Activated B cell treated with CpG ODN at 0.5 μM for 24 hours (primary cell): ENCODE results near the gene SIAH3. TPM values are rescaled to one million over a fixed set of nuclear protein-coding genes. Genes with fewer than 3 reads are reported as not detected.

Source experiments
- ATAC-seq: fragments of 200-7000 bp; cut with Tn5 transposase; one replicate; pipeline ENCODE4 v1.10.0; 2021; ENCODE audit warnings: low read depth, mild to moderate bottlenecking, moderate library complexity
- CTCF ChIA-PET: fragments of 350-600 bp; sonication (Branson Sonifier 250); formaldehyde crosslinking; loops from one replicate; lab custom pipeline; 2021; ENCODE audit warnings: antibody characterized with exemption; lab: Charles Lee
- POLR2A ChIA-PET: fragments of 350-600 bp; sonication (Branson Sonifier 250); formaldehyde crosslinking; loops from one replicate; lab custom pipeline; 2021; ENCODE audit warnings: antibody characterized with exemption; lab: Charles Lee
- DNase-seq: peaks from one replicate; pipeline ENCODE4 v3.0.0; 2022
- H3K27ac Mint-ChIP-seq: one replicate; pipeline ENCODE4 v1.8.0; 2020; ENCODE audit warnings: mixed read lengths
- H3K27me3 Mint-ChIP-seq: one replicate; pipeline ENCODE4 v1.8.0; 2021; ENCODE audit warnings: mixed read lengths
- H3K36me3 Mint-ChIP-seq: one replicate; pipeline ENCODE4 v1.8.0; 2021; ENCODE audit warnings: low read depth, mixed read lengths
- H3K4me1 Mint-ChIP-seq: one replicate; pipeline ENCODE4 v1.8.0; 2021; ENCODE audit warnings: mixed read lengths
- H3K4me3 Mint-ChIP-seq: one replicate; pipeline ENCODE4 v1.8.0; 2020; ENCODE audit warnings: mild to moderate bottlenecking, mixed read lengths
- H3K9me3 Mint-ChIP-seq: one replicate; pipeline ENCODE4 v1.8.0; 2020; ENCODE audit warnings: mixed read lengths
- CTCF ChIP-seq: fragments of 200-600 bp; IDR thresholded peaks from one replicate; pipeline ENCODE4 v1.8.0; 2022; ENCODE audit warnings: antibody characterized with exemption, mild to moderate bottlenecking
- intact Hi-C: fragments of 100-400 bp; cut with micrococcal nuclease; formaldehyde crosslinking; loops from one replicate; pipeline ENCODE4 v1.15.1; 2024
- total RNA-seq: library from RNA; stranded (reverse); gene quantifications from 2 replicates; pipeline ENCODE4 v1.2.3, GENCODE V29; 2022

Gene SIAH3
- total RNA-seq, 1 donor from 2014 or later = not detected

- DNase-seq (no peak), ATAC-seq (no peak)
- Mint-ChIP-seq H3K27ac (no peak overlapping the region), H3K9me3 (no peaks in the 10 kb centered on the region), H3K4me1 (no peaks in the 10 kb centered on the region), H3K27me3 (peaks cover 8% of the 10 kb centered on the region), H3K4me3 (no peak overlapping the region), H3K36me3 (no peaks in the 10 kb centered on the region)
- ChIA-PET CTCF (no interaction called here), POLR2A (no interaction called here)
- no peak for TF ChIP-seq CTCF
- intact Hi-C loops = no loop called here
Observed at GRCh38 chr13:45826731-45827130, 24.8 kb downstream of the SIAH3 start.

GRCh38 chr13:45825387-45825650, 26.2 kb downstream of the SIAH3 start:
- POLR2A ChIA-PET = no interaction called here
- DNase-seq (no peak), ATAC-seq (no peak)
- no peak overlapping the region for H3K4me3 Mint-ChIP-seq
- H3K4me1 Mint-ChIP-seq = no peaks in the 10 kb centered on the region
- intact Hi-C loops = no loop called here
- H3K27me3 Mint-ChIP-seq = peaks cover 4% of the 10 kb centered on the region
- H3K9me3 Mint-ChIP-seq = no peaks in the 10 kb centered on the region
- H3K36me3 Mint-ChIP-seq = no peaks in the 10 kb centered on the region
- CTCF ChIA-PET = no interaction called here
- no peak for TF ChIP-seq CTCF
- no peak overlapping the region for H3K27ac Mint-ChIP-seq

- ATAC-seq = no peak
- POLR2A ChIA-PET = no interaction called here
Observed at GRCh38 chr13:45823583-45823982, 28.0 kb downstream of the SIAH3 start.

GRCh38 chr13:45821811-45822210, 29.7 kb downstream of the SIAH3 start:
- ChIA-PET CTCF (no interaction called here), POLR2A (no interaction called here)
- no peaks in the 10 kb centered on the region for H3K4me1 Mint-ChIP-seq
- intact Hi-C loops = no loop called here
- no peaks in the 10 kb centered on the region for H3K36me3 Mint-ChIP-seq
- no peak overlapping the region for H3K27ac Mint-ChIP-seq
- ATAC-seq (no peak), DNase-seq (no peak)
- H3K27me3 Mint-ChIP-seq = peaks cover 2% of the 10 kb centered on the region
- peaks cover 2% of the 10 kb centered on the region for H3K9me3 Mint-ChIP-seq
- H3K4me3 Mint-ChIP-seq = no peak overlapping the region
- TF ChIP-seq CTCF = no peak

More at GRCh38 chr13:45823583-45823982, 28.0 kb downstream of the SIAH3 start:
- no peaks in the 10 kb centered on the region for H3K36me3 Mint-ChIP-seq
- no peak for TF ChIP-seq CTCF
- no peak for DNase-seq
- H3K27ac Mint-ChIP-seq = no peak overlapping the region
- H3K27me3 Mint-ChIP-seq = peaks cover 2% of the 10 kb centered on the region
- H3K9me3 Mint-ChIP-seq = peaks cover under 1% of the 10 kb centered on the region
- intact Hi-C loops = no loop called here
- CTCF ChIA-PET = no interaction called here
- no peak overlapping the region for H3K4me3 Mint-ChIP-seq
- H3K4me1 Mint-ChIP-seq = no peaks in the 10 kb centered on the region

GRCh38 chr13:45820106-45820838, 31.3 kb downstream of the SIAH3 start:
- ATAC-seq (no peak), DNase-seq (no peak)
- ChIA-PET CTCF (no interaction called here), POLR2A (interaction anchor here (0.7 kb wide), 1 partner anchor 61 kb away, joined by 3 read pairs; no protein-coding TSS in a partner anchor)
- Mint-ChIP-seq H3K27me3 (peaks cover 2% of the 10 kb centered on the region), H3K27ac (no peak overlapping the region), H3K36me3 (no peaks in the 10 kb centered on the region), H3K4me1 (no peaks in the 10 kb centered on the region), H3K9me3 (peaks cover 2% of the 10 kb centered on the region), H3K4me3 (no peak overlapping the region)
- TF ChIP-seq CTCF = no peak
- intact Hi-C loops = no loop called here
